Measurements from ENCODE around the gene ADH1B.

ADH1B gene

DNA sequence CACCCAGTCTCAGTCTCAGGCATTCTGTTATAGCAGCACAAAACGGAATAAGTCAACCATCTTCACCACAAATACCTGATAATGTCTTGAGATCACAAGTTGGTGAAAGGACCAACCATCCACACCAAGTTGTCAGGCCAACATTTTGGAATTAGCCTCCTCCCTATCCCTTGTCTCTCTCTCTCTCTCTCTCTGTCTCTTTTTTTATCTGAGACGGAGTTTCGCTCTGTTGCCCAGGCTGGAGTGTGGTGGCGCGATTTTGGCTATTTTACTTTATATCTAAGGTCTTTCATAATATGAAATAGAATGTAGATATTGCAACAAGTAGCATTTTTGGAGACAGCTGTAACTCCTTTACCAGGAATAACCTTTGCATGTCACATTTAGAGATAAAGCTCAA is 46.2 kb downstream of the ADH1B start (continued):
- TF ChIP-seq, protein P1, sequence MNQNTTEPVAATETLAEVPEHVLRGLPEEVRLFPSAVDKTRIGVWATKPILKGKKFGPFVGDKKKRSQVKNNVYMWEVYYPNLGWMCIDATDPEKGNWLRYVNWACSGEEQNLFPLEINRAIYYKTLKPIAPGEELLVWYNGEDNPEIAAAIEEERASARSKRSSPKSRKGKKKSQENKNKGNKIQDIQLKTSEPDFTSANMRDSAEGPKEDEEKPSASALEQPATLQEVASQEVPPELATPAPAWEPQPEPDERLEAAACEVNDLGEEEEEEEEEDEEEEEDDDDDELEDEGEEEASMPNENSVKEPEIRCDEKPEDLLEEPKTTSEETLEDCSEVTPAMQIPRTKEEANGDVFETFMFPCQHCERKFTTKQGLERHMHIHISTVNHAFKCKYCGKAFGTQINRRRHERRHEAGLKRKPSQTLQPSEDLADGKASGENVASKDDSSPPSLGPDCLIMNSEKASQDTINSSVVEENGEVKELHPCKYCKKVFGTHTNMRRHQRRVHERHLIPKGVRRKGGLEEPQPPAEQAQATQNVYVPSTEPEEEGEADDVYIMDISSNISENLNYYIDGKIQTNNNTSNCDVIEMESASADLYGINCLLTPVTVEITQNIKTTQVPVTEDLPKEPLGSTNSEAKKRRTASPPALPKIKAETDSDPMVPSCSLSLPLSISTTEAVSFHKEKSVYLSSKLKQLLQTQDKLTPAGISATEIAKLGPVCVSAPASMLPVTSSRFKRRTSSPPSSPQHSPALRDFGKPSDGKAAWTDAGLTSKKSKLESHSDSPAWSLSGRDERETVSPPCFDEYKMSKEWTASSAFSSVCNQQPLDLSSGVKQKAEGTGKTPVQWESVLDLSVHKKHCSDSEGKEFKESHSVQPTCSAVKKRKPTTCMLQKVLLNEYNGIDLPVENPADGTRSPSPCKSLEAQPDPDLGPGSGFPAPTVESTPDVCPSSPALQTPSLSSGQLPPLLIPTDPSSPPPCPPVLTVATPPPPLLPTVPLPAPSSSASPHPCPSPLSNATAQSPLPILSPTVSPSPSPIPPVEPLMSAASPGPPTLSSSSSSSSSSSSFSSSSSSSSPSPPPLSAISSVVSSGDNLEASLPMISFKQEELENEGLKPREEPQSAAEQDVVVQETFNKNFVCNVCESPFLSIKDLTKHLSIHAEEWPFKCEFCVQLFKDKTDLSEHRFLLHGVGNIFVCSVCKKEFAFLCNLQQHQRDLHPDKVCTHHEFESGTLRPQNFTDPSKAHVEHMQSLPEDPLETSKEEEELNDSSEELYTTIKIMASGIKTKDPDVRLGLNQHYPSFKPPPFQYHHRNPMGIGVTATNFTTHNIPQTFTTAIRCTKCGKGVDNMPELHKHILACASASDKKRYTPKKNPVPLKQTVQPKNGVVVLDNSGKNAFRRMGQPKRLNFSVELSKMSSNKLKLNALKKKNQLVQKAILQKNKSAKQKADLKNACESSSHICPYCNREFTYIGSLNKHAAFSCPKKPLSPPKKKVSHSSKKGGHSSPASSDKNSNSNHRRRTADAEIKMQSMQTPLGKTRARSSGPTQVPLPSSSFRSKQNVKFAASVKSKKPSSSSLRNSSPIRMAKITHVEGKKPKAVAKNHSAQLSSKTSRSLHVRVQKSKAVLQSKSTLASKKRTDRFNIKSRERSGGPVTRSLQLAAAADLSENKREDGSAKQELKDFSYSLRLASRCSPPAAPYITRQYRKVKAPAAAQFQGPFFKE (tag by site-specific recombination; IDR thresholded peaks at IDR 0.05; ENCODE audit: borderline replicate concordance): no peak

DNA sequence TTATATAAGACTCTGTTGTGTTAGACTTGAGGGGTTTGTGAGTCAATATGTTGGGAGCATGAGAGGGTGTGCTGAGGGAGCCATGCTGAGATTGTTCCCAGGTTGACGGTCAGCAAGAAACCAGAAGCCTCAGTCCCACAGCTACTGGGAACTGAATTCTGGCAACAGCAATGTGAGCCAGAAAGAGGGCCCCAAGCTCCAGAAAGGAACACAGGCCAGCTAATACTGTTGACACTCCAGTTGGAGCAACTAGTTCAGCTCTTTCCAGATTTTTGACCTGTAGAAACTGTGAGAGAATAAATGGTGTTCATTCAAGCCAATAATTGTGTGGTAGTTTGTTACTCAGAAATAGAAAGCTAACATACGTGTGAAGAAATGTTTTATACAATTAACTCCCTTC is 47.5 kb downstream of the ADH1B start:
- Histone ChIP-seq H3K9me3 (ENCODE audit: control insufficient read depth, insufficient read depth, low read depth, low read length) (no peaks in the 10 kb centered on the region), H3K36me3 (ENCODE audit: control insufficient read depth in 2 of 2, insufficient read depth in 1 of 2, low read length in 2 of 2) (no peaks in the 10 kb centered on the region), H3K4me3 (ENCODE audit: low read depth, low read length) (no peak overlapping the region), H3K4me1 (ENCODE audit: control insufficient read depth, insufficient read depth, low read length) (no peaks in the 10 kb centered on the region), H3K27ac (ENCODE audit: extremely low read depth, low read depth, low read length) (no peak overlapping the region)
- POLR2A ChIA-PET: interaction anchor here (0.6 kb wide), 1 partner anchor 1062 kb away, joined by 4 read pairs; no protein-coding TSS in a partner anchor
- TF ChIP-seq SALL2 (tag by site-specific recombination; IDR thresholded peaks at IDR 0.05; ENCODE audit: borderline replicate concordance) (no peak), ZNF747 (tag by site-specific recombination; IDR thresholded peaks at IDR 0.05) (no peak), ZNF112 (tag by site-specific recombination; IDR thresholded peaks at IDR 0.05) (no peak), ZNF621 (tag by site-specific recombination; IDR thresholded peaks at IDR 0.05) (no peak), ZNF626 (tag by site-specific recombination; IDR thresholded peaks at IDR 0.05) (no peak), ZNF366 (tag by site-specific recombination; conservative IDR thresholded peaks at IDR 0.05) (no peak), SP2 (tag by site-specific recombination; IDR thresholded peaks at IDR 0.05) (no peak), MYNN (tag by site-specific recombination; IDR thresholded peaks at IDR 0.05; ENCODE audit: borderline replicate concordance) (no peak), ZNF610 (tag by site-specific recombination; IDR thresholded peaks at IDR 0.05; ENCODE audit: borderline replicate concordance) (no peak), ZNF776 (tag by site-specific recombination; IDR thresholded peaks at IDR 0.05; ENCODE audit: borderline replicate concordance) (no peak), ZNF548 (tag by site-specific recombination; IDR thresholded peaks at IDR 0.05) (no peak), ZBTB21 (tag by site-specific recombination; IDR thresholded peaks at IDR 0.05) (no peak), KLF10 (tag by site-specific recombination; IDR thresholded peaks at IDR 0.05) (no peak)
- TF ChIP-seq, protein P2, sequence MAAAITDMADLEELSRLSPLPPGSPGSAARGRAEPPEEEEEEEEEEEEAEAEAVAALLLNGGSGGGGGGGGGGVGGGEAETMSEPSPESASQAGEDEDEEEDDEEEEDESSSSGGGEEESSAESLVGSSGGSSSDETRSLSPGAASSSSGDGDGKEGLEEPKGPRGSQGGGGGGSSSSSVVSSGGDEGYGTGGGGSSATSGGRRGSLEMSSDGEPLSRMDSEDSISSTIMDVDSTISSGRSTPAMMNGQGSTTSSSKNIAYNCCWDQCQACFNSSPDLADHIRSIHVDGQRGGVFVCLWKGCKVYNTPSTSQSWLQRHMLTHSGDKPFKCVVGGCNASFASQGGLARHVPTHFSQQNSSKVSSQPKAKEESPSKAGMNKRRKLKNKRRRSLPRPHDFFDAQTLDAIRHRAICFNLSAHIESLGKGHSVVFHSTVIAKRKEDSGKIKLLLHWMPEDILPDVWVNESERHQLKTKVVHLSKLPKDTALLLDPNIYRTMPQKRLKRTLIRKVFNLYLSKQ (tag by site-specific recombination; IDR thresholded peaks at IDR 0.05; ENCODE audit: borderline replicate concordance): no peak
- TF ChIP-seq, protein P3, sequence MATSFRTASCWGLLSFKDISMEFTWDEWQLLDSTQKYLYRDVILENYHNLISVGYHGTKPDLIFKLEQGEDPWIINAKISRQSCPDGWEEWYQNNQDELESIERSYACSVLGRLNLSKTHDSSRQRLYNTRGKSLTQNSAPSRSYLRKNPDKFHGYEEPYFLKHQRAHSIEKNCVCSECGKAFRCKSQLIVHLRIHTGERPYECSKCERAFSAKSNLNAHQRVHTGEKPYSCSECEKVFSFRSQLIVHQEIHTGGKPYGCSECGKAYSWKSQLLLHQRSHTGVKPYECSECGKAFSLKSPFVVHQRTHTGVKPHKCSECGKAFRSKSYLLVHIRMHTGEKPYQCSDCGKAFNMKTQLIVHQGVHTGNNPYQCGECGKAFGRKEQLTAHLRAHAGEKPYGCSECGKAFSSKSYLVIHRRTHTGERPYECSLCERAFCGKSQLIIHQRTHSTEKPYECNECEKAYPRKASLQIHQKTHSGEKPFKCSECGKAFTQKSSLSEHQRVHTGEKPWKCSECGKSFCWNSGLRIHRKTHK (tag by site-specific recombination; IDR thresholded peaks at IDR 0.05): no peak
- TF ChIP-seq, protein P4, sequence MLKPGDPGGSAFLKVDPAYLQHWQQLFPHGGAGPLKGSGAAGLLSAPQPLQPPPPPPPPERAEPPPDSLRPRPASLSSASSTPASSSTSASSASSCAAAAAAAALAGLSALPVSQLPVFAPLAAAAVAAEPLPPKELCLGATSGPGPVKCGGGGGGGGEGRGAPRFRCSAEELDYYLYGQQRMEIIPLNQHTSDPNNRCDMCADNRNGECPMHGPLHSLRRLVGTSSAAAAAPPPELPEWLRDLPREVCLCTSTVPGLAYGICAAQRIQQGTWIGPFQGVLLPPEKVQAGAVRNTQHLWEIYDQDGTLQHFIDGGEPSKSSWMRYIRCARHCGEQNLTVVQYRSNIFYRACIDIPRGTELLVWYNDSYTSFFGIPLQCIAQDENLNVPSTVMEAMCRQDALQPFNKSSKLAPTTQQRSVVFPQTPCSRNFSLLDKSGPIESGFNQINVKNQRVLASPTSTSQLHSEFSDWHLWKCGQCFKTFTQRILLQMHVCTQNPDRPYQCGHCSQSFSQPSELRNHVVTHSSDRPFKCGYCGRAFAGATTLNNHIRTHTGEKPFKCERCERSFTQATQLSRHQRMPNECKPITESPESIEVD (tag by site-specific recombination; IDR thresholded peaks at IDR 0.05): no peak
- CTCF ChIA-PET: no interaction called here
